ENCODE data around the gene BPTF. TPM values are rescaled to one million over a fixed set of nuclear protein-coding genes. Genes with fewer than 3 reads are reported as not detected.
"Not testable (repeated sequence)": the region's sequence is repeated elsewhere in the genome, so short reads cannot be mapped to it uniquely, and the experiment has no call there.

Gene BPTF
- total RNA-seq, 1 donor from 2014 or later, result 76.6 TPM

DNA sequence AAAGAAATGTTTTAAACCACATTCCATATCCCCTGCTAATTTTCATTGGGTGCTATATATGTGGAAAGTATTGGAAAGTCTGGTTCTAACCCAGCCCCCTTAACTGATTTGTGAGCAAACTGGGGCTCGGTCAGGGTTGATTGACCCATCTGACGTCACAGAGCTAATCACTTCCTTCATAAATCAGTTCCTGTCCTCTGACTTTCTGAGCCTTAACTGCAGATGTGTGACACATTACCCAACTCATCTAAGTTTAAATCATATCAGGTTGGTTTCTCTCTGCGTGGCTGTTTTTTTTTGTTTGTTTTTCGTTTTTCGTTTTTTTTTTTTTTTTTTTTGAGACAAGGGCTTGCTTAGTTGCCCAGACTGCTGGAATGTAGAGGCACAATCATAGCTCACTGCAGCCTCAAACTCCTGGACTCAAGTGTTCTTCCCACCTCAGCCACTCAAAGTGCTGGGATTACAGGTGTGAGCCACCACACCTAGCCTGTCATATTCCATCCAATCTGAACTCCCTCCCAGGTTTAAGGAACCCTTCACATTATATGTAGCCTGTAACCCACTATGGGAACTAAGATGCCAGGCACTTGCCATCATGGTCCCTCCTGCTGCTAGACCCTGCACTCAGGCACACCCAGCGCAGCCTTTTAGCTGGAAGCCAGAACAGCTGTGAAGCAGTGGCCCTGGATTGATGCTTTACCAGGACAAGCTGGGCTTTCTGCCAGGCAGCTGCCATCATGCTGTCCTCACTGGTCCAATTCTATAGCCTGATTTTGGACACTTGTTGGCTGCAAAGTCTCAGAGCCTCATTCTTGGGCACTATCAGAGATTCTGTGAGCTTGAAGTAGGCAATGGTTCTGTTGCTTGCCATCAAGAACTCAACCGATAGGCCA lies 6.9 kb upstream of the BPTF start:
- Mint-ChIP-seq H3K4me1 (ENCODE audit: low read depth) (no peaks in the 10 kb centered on the region), H3K27me3 (ENCODE audit: insufficient read depth) (peaks cover 16% of the 10 kb centered on the region), H3K4me3 (no peak overlapping the region), H3K27ac (no peak overlapping the region), H3K9me3 (no peaks in the 10 kb centered on the region), H3K36me3 (ENCODE audit: low read depth) (no peaks in the 10 kb centered on the region)
- intact Hi-C loops (cut with micrococcal nuclease), result no loop called here
- DNase-seq (ENCODE audit: low spot score), result no peak

DNA sequence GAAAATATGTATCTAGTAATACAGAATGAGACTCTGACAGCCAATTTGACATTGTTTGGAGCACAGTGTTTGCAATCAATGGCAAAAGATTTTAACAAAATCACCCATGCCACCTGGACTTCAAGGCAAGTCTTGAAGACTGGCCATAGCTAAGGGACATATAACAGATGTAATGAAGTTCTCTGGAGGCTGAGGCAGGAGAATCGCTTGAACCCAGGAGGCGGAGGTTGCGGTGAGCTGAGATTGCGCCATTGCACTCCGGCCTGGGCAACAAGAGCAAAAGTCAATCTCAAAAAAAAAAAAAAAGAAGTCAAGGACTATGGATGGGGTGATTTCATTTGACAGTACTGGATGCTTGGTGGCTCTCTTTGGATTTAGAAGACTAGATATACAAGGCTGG lies 5.6 kb upstream of the BPTF start:
- no peaks in the 10 kb centered on the region for H3K36me3 Mint-ChIP-seq (ENCODE audit: low read depth)
- no peak overlapping the region for H3K4me3 Mint-ChIP-seq
- peaks cover 5% of the 10 kb centered on the region for H3K4me1 Mint-ChIP-seq (ENCODE audit: low read depth)
- no peak for DNase-seq (ENCODE audit: low spot score)
- no peak overlapping the region for H3K27ac Mint-ChIP-seq
- no peaks in the 10 kb centered on the region for H3K9me3 Mint-ChIP-seq
- intact Hi-C loops (cut with micrococcal nuclease), result loop anchor here (10.0 kb wide), 2 partner anchors 425 to 575 kb away; partner anchors contain the start of genes AMZ2 and HELZ
- H3K27me3 Mint-ChIP-seq (ENCODE audit: insufficient read depth), result peaks cover 25% of the 10 kb centered on the region

DNA sequence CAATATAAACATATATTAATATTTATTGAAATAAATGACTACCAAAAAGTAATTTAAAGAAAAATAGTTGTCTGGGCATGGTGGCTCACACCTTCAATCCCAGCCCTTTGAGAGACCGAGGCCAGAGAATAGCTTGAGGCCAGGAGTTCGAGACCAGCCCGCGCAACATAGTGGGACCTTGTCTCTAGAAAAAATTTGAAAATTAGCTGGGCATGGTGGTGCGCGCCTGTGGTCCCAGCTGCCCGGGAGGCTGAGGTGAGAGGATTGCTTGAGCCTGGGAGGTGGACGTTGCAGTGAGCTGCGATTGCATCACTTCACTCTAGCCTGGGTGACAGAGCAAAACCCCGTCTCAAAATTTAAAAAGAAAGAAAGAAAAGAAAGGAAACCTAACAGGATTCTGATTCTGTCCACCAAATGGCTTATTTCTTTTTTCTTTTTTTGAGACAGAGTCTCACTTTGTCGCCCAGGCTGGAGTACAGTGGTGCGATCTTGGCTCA lies 3.4 kb upstream of the BPTF start:
- intact Hi-C loops (cut with micrococcal nuclease), result loop anchor here (10.0 kb wide), 2 partner anchors 423 to 577 kb away; partner anchors contain the start of genes AMZ2 and HELZ
- H3K9me3 Mint-ChIP-seq, result no peaks in the 10 kb centered on the region
- DNase-seq (ENCODE audit: low spot score), result no peak

DNA sequence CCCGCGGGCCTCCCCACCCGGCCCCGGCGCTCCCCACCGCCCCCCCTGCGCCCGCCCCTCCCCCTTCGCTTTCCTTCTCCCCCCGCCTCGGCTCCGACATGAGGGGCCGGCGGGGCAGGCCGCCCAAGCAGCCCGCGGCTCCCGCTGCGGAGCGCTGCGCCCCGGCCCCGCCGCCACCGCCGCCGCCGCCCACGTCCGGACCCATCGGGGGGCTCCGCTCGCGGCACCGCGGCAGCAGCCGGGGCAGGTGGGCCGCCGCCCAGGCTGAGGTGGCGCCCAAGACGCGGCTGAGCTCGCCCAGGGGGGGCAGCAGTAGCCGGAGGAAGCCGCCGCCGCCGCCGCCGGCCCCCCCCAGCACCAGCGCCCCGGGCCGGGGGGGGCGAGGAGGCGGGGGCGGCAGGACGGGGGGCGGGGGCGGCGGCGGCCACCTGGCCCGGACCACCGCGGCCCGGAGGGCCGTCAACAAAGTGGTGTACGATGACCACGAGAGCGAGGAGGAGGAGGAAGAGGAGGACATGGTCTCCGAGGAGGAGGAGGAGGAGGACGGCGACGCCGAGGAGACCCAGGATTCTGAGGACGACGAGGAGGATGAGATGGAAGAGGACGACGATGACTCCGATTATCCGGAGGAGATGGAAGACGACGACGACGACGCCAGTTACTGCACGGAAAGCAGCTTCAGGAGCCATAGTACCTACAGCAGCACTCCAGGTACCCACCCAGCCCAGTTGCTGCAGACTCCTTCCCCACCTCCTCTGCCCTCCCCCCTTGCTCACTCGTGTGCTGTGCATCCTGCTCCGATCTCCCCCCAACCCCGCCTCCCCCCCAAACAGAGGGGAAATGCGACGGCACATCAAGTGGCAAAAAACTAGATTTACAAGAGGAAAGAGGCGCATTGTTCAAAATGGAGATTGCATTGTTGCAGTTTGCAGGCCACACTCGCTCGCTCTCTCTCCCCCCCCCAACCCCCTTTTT lies 611 bp downstream of the BPTF start:
- Mint-ChIP-seq H3K4me1 (ENCODE audit: low read depth) (peaks cover 48% of the 10 kb centered on the region), H3K36me3 (ENCODE audit: low read depth) (peaks cover 15% of the 10 kb centered on the region), H3K27me3 (ENCODE audit: insufficient read depth) (peaks cover 14% of the 10 kb centered on the region), H3K27ac (peak overlapping the region; percentile 99), H3K4me3 (peak overlapping the region; percentile 95)
- intact Hi-C loops (cut with micrococcal nuclease), result loop anchor here (2.0 to 10.0 kb wide), 8 partner anchors 41 to 686 kb away; partner anchors contain the start of genes AMZ2, HELZ, PRKAR1A and PSMD12
- peak; percentile 34 for DNase-seq (ENCODE audit: low spot score)
- H3K9me3 Mint-ChIP-seq, result not testable (repeated sequence)

More for the DNA sequence above, 3.4 kb upstream of the BPTF start:
- Mint-ChIP-seq H3K4me1 (ENCODE audit: low read depth) (peaks cover 13% of the 10 kb centered on the region), H3K36me3 (ENCODE audit: low read depth) (peaks cover 6% of the 10 kb centered on the region), H3K4me3 (no peak overlapping the region), H3K27ac (no peak overlapping the region), H3K27me3 (ENCODE audit: insufficient read depth) (peaks cover 25% of the 10 kb centered on the region)

DNA sequence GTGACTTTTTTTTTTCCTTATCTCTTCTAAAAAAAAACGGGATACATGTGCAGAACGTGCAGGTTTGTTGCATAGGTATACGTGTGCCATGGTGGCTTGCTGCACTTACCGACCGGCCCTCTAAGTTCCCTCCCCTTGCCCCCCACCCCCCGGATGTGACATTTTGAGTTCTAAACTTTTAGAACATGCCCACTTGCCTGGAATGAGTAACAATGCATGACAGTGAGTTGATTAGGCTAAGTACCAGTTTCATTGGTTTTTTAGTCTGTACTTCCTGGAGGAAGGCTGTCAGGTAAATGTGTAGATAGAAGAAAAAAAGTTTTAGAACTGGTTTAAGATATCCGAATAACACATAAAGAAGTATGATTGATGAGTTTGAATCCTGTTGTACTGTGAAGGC lies 4.0 kb downstream of the BPTF start:
- Mint-ChIP-seq H3K4me3 (peak overlapping the region; percentile 95), H3K27ac (no peak overlapping the region), H3K36me3 (ENCODE audit: low read depth) (peaks cover 21% of the 10 kb centered on the region), H3K9me3 (no peaks in the 10 kb centered on the region), H3K4me1 (ENCODE audit: low read depth) (peaks cover 58% of the 10 kb centered on the region), H3K27me3 (ENCODE audit: insufficient read depth) (peaks cover 4% of the 10 kb centered on the region)
- peak; percentile 11 for DNase-seq (ENCODE audit: low spot score)
- intact Hi-C loops (cut with micrococcal nuclease), result loop anchor here (5.0 to 10.0 kb wide), 6 partner anchors 38 to 683 kb away; partner anchors contain the start of genes AMZ2, HELZ and PRKAR1A

DNA sequence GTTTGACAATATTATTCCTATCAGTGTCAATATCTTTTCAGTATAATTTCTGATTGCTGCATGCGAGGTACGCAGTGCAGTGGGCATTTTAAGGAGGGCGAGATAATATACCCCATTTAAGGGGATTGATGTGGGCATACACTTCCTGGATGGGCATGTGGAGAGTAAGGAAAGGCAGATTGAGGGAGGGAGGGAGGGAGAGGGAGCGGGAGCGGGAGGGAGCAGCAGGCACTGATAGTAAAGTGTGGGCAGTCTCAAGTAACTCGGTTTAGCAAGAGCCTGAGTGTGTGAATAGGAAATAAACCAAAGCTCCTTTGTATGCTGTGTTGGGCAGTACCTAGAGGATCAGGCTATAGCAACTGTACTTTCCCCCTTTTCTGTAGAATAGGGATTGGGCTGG lies 5.1 kb downstream of the BPTF start:
- H3K4me3 Mint-ChIP-seq, result no peak overlapping the region
- H3K27me3 Mint-ChIP-seq (ENCODE audit: insufficient read depth), result no peaks in the 10 kb centered on the region
- intact Hi-C loops (cut with micrococcal nuclease), result no loop called here
- H3K4me1 Mint-ChIP-seq (ENCODE audit: low read depth), result peaks cover 63% of the 10 kb centered on the region
- H3K36me3 Mint-ChIP-seq (ENCODE audit: low read depth), result peaks cover 24% of the 10 kb centered on the region
- no peak overlapping the region for H3K27ac Mint-ChIP-seq
- no peaks in the 10 kb centered on the region for H3K9me3 Mint-ChIP-seq
- no peak for DNase-seq (ENCODE audit: low spot score)

DNA sequence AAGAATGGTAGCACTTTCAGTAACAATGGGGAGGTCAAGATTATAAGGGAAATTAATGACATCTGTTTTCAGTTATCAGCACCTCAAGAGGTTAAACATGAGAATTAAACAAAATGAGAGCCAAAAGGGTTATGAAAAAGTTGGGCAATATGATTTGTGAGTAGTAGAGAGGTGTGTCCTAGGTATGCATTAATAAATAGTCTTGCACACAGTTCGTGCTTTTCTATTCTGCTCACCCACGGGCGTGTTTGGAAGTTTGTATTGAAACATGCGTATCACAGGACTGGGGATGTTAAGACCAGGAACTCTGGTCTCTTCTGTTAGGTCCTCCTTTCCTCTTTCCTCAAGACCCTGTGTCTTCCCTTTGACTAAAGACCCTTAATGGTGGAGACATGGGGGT lies 6.0 kb downstream of the BPTF start:
- no peak overlapping the region for H3K27ac Mint-ChIP-seq
- H3K9me3 Mint-ChIP-seq, result no peaks in the 10 kb centered on the region
- no peaks in the 10 kb centered on the region for H3K27me3 Mint-ChIP-seq (ENCODE audit: insufficient read depth)
- H3K4me1 Mint-ChIP-seq (ENCODE audit: low read depth), result peaks cover 70% of the 10 kb centered on the region
- DNase-seq (ENCODE audit: low spot score), result no peak
- no peak overlapping the region for H3K4me3 Mint-ChIP-seq
- peaks cover 24% of the 10 kb centered on the region for H3K36me3 Mint-ChIP-seq (ENCODE audit: low read depth)
- intact Hi-C loops (cut with micrococcal nuclease), result no loop called here

DNA sequence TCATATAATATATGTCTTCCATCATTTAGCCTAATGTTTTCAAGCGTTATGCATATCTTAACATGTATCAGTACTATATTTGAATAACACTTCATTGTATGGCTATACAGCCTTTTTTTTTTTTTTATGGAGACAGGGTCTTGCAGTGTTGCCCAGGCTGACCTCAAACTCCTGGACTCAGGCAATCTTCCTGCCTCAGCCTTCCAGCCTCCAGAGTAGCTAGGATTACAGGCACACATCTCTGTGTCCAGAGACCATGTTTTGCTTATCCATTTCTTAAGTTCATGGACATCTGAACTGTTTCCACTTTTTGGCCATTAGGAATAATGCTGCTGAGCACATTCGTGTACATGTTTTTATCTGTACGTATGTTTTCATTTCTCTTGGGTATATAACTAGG lies 7.8 kb downstream of the BPTF start:
- no peak overlapping the region for H3K4me3 Mint-ChIP-seq
- no peaks in the 10 kb centered on the region for H3K27me3 Mint-ChIP-seq (ENCODE audit: insufficient read depth)
- intact Hi-C loops (cut with micrococcal nuclease), result no loop called here
- H3K27ac Mint-ChIP-seq, result no peak overlapping the region
- H3K9me3 Mint-ChIP-seq, result no peaks in the 10 kb centered on the region
- DNase-seq (ENCODE audit: low spot score), result no peak
- peaks cover 14% of the 10 kb centered on the region for H3K36me3 Mint-ChIP-seq (ENCODE audit: low read depth)
- H3K4me1 Mint-ChIP-seq (ENCODE audit: low read depth), result peaks cover 62% of the 10 kb centered on the region

DNA sequence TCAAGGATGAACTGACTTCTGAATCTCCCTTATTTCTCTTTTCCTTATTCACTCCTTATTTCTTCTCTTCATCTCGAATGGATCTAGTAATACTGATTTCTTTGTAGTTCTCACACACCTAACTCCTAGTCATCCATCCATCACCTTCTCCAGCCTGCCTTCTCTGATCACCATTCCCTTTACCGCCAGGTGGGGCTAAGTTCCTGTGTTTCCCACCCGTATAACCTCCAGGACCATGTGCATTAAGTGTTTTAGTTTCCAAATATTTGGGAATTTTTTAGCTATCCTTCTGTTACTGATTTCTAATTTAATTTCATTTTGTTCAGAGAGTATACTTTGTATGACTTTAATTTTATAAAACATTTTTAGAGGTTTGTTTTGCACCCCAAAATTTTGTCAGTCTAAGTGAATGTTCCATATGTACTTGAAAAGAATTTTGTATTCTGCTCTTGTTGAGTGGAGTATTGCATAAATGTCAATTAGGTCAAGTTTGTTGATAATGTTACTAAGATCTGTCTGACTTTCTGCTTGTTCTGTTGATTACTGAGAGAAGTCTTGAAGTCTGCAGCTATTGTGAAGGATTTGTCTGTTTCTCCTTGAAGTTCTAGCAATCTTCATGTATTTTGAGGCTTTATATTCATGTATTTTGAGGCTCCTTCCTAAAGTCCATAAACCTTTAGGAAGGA lies 8.8 kb downstream of the BPTF start:
- Mint-ChIP-seq H3K9me3 (no peaks in the 10 kb centered on the region), H3K36me3 (ENCODE audit: low read depth) (peaks cover 14% of the 10 kb centered on the region), H3K4me3 (no peak overlapping the region), H3K27me3 (ENCODE audit: insufficient read depth) (no peaks in the 10 kb centered on the region), H3K27ac (no peak overlapping the region), H3K4me1 (ENCODE audit: low read depth) (peaks cover 54% of the 10 kb centered on the region)
- no peak for DNase-seq (ENCODE audit: low spot score)
- intact Hi-C loops (cut with micrococcal nuclease), result no loop called here

DNA sequence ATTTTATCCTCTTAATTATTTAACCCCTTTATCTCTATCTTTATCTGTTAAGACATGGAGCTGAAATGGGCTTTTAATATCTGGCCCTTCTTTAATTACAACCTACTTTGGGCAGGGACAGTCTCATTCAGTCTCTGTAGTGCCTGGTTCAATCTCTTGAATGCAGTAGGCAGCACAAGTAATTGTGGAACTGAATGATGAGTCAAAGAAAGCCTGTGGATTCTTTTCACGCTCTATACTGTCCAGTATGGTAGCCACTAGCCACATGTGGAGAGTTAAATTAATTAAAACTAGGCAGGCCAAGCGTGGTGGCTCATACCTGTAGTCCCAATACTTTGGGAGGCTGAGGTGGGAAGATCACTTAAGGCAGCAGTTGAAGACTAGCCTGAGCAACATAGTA lies 9.3 kb downstream of the BPTF start:
- H3K4me3 Mint-ChIP-seq, result no peak overlapping the region
- peaks cover 49% of the 10 kb centered on the region for H3K4me1 Mint-ChIP-seq (ENCODE audit: low read depth)
- peaks cover 13% of the 10 kb centered on the region for H3K36me3 Mint-ChIP-seq (ENCODE audit: low read depth)
- no peak for DNase-seq (ENCODE audit: low spot score)
- H3K27ac Mint-ChIP-seq, result no peak overlapping the region
- intact Hi-C loops (cut with micrococcal nuclease), result no loop called here
- no peaks in the 10 kb centered on the region for H3K9me3 Mint-ChIP-seq
- H3K27me3 Mint-ChIP-seq (ENCODE audit: insufficient read depth), result no peaks in the 10 kb centered on the region

DNA sequence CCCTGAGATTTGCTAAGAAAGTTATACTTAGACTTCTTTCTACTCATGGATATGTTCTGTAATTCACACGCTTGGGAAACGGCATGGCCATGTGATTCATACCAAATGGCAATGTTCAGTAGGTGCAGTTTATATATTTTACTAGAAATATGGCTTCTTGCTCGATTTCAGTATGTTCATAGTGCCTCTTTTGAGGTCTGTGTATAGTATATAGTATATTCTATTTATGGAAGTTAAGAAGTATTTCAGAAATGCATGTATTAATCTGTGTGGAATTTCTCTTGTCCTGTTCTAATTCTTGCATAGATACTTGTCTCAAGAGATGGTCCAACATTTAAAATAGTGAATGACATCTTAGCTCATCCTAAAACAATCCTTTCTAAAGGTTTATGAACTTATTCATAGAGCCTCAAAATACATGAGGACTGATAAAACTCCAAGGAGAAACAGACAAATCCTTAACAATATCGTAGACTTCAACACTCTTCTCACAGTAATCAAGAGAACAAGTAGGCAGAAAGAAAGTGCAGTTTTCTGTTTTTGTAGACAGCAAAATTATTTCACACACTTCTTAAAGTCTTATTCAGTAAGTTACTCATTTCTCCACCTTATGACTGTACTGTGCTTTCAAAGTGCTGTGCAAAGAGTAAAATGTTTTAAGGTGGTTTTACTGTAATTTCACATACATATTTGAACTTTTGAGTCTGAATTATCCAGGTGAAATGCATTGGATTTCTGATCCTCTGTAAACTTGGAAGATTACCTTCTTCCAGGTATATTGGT lies 11.1 kb downstream of the BPTF start:
- DNase-seq (ENCODE audit: low spot score), result no peak
- intact Hi-C loops (cut with micrococcal nuclease), result no loop called here
- Mint-ChIP-seq H3K36me3 (ENCODE audit: low read depth) (peaks cover 10% of the 10 kb centered on the region), H3K27ac (no peak overlapping the region), H3K9me3 (no peaks in the 10 kb centered on the region), H3K27me3 (ENCODE audit: insufficient read depth) (no peaks in the 10 kb centered on the region), H3K4me1 (ENCODE audit: low read depth) (peaks cover 42% of the 10 kb centered on the region), H3K4me3 (no peak overlapping the region)

Measured in activated T-helper 1 cell treated with anti-CD3 and anti-CD28 coated beads, Interleukin-12 subunit alpha, Interleukin-12 subunit beta, Interleukin-2, Interleukin-4 antibody, amounts not matched to agents 30 ng/mL and 10 ng/mL and 1 ng/mL, durations not matched to agents 14 hours and 24 hours and 36 hours (primary cell).